GM12878 (cell line): ENCODE data around the gene LRP1. TPM values are rescaled to one million over a fixed set of nuclear protein-coding genes. Genes with fewer than 3 reads are reported as not detected.

Source experiments
- ATAC-seq: fragments of 200-7000 bp; cut with Tn5 transposase; 3 replicates; pipeline ENCODE4 v1.9.1; 2020; ENCODE audit warnings: mild to moderate bottlenecking, moderate library complexity
- BruUV-seq: library from RNA; stranded (reverse); fragments of 400-500 nt; replicated peaks from 2 replicates; lab custom pipeline; 2021; lab: Mats Ljungman, UMichigan
- CTCF ChIA-PET: fragments of 300-600 bp; sonication (Branson Sonifier 250); formaldehyde crosslinking; extraction: SDS; loops from one replicate; lab custom pipeline; 2021; ENCODE audit warnings: inconsistent platforms; lab: Yijun Ruan, JAX
- POLR2A ChIA-PET: fragments of 350-600 bp; formaldehyde crosslinking; extraction: SDS; loops from one replicate; lab custom pipeline; 2021; ENCODE audit warnings: inconsistent platforms; lab: Charles Lee
- RAD21 ChIA-PET: fragments of 300-600 bp; sonication (Branson Sonifier 250); formaldehyde crosslinking; loops from one replicate; lab custom pipeline; 2023; ENCODE audit warnings: antibody characterized with exemption; ENCODE audit not compliant: unreplicated experiment; lab: Charles Lee
- SMC1A ChIA-PET: fragments of 300-600 bp; sonication (Branson Sonifier 250); formaldehyde crosslinking; loops from one replicate; lab custom pipeline; 2023; ENCODE audit not compliant: unreplicated experiment, uncharacterized antibody; lab: Charles Lee
- DNase-seq: peaks from one replicate; pipeline ENCODE4 v3.0.0-alpha.2; 2011; ENCODE audit warnings: low read depth, low spot score
- FAIRE-seq: peaks from 3 replicates; lab custom pipeline; 2011; peaks lifted over from hg19 to GRCh38; lab: Jason Lieb, UNC
- H2AFZ ChIP-seq: 2 replicates; pipeline ENCODE4 v1.6.0; 2011; ENCODE audit warnings: low read depth, low read length, control low read depth; ENCODE audit not compliant: control insufficient read depth
- H3K27ac ChIP-seq: 2 replicates; pipeline ENCODE4 v1.5.1; 2011; ENCODE audit warnings: control low read depth; ENCODE audit not compliant: control insufficient read depth, insufficient read depth
- H3K27me3 ChIP-seq, 2 experiments: replicated peaks in 1 of 2; 2 replicates each; pipeline versions ENCODE4 v1.6.0 to v1.6.1; 2011; ENCODE audit warnings: low read length in 1 of 2; ENCODE audit not compliant: control insufficient read depth in 2 of 2, insufficient read depth in 2 of 2
- H3K36me3 ChIP-seq, 2 experiments: 2 replicates each; pipeline ENCODE4 v1.5.1; 2011; ENCODE audit warnings: low read length in 1 of 2; ENCODE audit not compliant: control insufficient read depth in 2 of 2, insufficient read depth in 2 of 2
- H3K4me1 ChIP-seq: 2 replicates; pipeline ENCODE4 v1.6.1; 2011; ENCODE audit warnings: mild to moderate bottlenecking, low read length, moderate library complexity, mixed read lengths; ENCODE audit not compliant: control insufficient read depth, insufficient read depth
- H3K4me2 ChIP-seq: 2 replicates; pipeline ENCODE4 v1.6.0; 2011; ENCODE audit warnings: control low read depth; ENCODE audit not compliant: control insufficient read depth, insufficient read depth
- H3K4me3 ChIP-seq: fragments of 200-600 bp; sonication (generic); 2 replicates; pipeline ENCODE4 v1.5.1; 2016
- H3K79me2 ChIP-seq: 2 replicates; pipeline ENCODE4 v1.6.0; 2011; ENCODE audit warnings: low read length; ENCODE audit not compliant: control insufficient read depth, insufficient read depth
- H3K9ac ChIP-seq: 2 replicates; pipeline ENCODE4 v1.8.0; 2011; ENCODE audit warnings: low read length, control low read depth, mixed read lengths; ENCODE audit not compliant: control insufficient read depth, insufficient read depth
- H3K9me3 ChIP-seq: replicated peaks from 3 replicates; pipeline ENCODE4 v1.5.1; 2011; ENCODE audit warnings: mild to moderate bottlenecking, low read length; ENCODE audit not compliant: control insufficient read depth, insufficient read depth
- H4K20me1 ChIP-seq: 2 replicates; pipeline ENCODE4 v1.6.0; 2011; ENCODE audit not compliant: control insufficient read depth, insufficient read depth
- BACH1 ChIP-seq: fragments of 450-650 bp; IDR thresholded peaks from 2 replicates; pipeline ENCODE4 v1.6.1; 2017; ENCODE audit warnings: mild to moderate bottlenecking, borderline replicate concordance
- BRCA1 ChIP-seq: IDR thresholded peaks from 2 replicates; pipeline ENCODE4 v1.6.1; 2011; ENCODE audit warnings: low read depth, low read length, improper control_type of control experiment
- CBFB ChIP-seq: IDR thresholded peaks from 2 replicates; pipeline ENCODE4 v1.6.1; 2016; ENCODE audit warnings: antibody characterized with exemption, low read depth
- EED ChIP-seq: sonication (generic); IDR thresholded peaks from 2 replicates; pipeline ENCODE4 v1.6.1; 2016; ENCODE audit warnings: antibody characterized with exemption, low read depth
- LARP7 ChIP-seq: fragments of 450-650 bp; IDR thresholded peaks from 2 replicates; pipeline ENCODE4 v1.6.1; 2017; ENCODE audit warnings: mild to moderate bottlenecking
- MYB ChIP-seq: fragments of 150-350 bp; IDR thresholded peaks from 2 replicates; pipeline ENCODE4 v1.6.1; 2014; ENCODE audit warnings: mild to moderate bottlenecking, low read depth, low read length, borderline replicate concordance
- POLR2AphosphoS2 ChIP-seq: IDR thresholded peaks from 2 replicates; pipeline ENCODE4 v1.6.1; 2011; ENCODE audit warnings: low read depth, mild to moderate bottlenecking, low read length, improper control_type of control experiment, moderate library complexity
- RB1 ChIP-seq: fragments of 450-650 bp; formaldehyde crosslinking; IDR thresholded peaks from 2 replicates; pipeline ENCODE4 v1.6.1; 2017; ENCODE audit warnings: mild to moderate bottlenecking, borderline replicate concordance
- SIN3A ChIP-seq: IDR thresholded peaks from 2 replicates; pipeline ENCODE4 v1.6.1; 2012; ENCODE audit warnings: low read depth, low read length, improper control_type of control experiment
- SMARCA5 ChIP-seq: fragments of 450-650 bp; IDR thresholded peaks from 2 replicates; pipeline ENCODE4 v1.6.1; 2017; ENCODE audit warnings: mild to moderate bottlenecking
- SREBF2 ChIP-seq: IDR thresholded peaks from 2 replicates; pipeline ENCODE4 v1.6.1; 2012; ENCODE audit warnings: mild to moderate bottlenecking, low read length
- TCF7 ChIP-seq: IDR thresholded peaks from 2 replicates; pipeline ENCODE4 v1.6.1; 2014; ENCODE audit warnings: antibody characterized with exemption, borderline replicate concordance
- WGBS: methylation state at CpG from one replicate; pipeline ENCODE4 v1.1.6; 2016; ENCODE audit warnings: low lambda C conversion rate; ENCODE audit not compliant: insufficient replicate concordance, insufficient coverage; ENCODE audit errors: missing lambda C conversion rate; 5-methylcytosine and 5-hydroxymethylcytosine counted together
- in situ Hi-C: fragments of 300-500 bp; cut with MboI; formaldehyde crosslinking; loops from 9 replicates; pipeline ENCODE4 v1.14.3; 2018; ENCODE audit warnings: mixed read lengths
- intact Hi-C: fragments of 100-400 bp; cut with micrococcal nuclease; formaldehyde crosslinking; loops from one replicate; pipeline ENCODE4 v1.14.2; 2022; ENCODE audit not compliant: unreplicated experiment
- polyA plus RNA-seq, 11 experiments: library from polyadenylated mRNA; depleted of rRNA in 4 of 11; unstranded in 6 of 11; stranded (reverse) in 5 of 11; fragments of >200 nt; fragmentation: Nextera tagmentation in 4 of 11; fragmentation: Illumina TruSeq in 1 of 11; extraction: Ambion mirVana in 4 of 11; extraction: Trizol in 1 of 11; gene quantifications; 1 replicate in 1 of 11; 2 replicates in 10 of 11; pipeline versions ENCODE4 v1.2.1 to v1.2.3, GENCODE V29; 2011 to 2016; ENCODE audit warnings: inconsistent platforms in 2 of 11, missing spikeins in 2 of 11, low read depth in 1 of 11
- total RNA-seq, 4 experiments: library from RNA; depleted of rRNA in 3 of 4; stranded (reverse); fragments of >200 nt in 3 of 4; fragmentation: Illumina TruSeq in 1 of 4; extraction: Trizol in 1 of 4; gene quantifications; 2 replicates each; pipeline versions ENCODE4 v1.2.1 to v1.2.3, GENCODE V29; 2013 to 2021
- TF ChIP-seq, protein P1 (sequence below): fragments of 450-650 bp; IDR thresholded peaks from 2 replicates; pipeline ENCODE4 v1.6.1; 2017; ENCODE audit warnings: mild to moderate bottlenecking, moderate library complexity
- TF ChIP-seq, protein P2 (sequence below): fragments of 450-650 bp; IDR thresholded peaks from 2 replicates; pipeline ENCODE4 v1.6.1; 2017; ENCODE audit warnings: antibody characterized with exemption, mild to moderate bottlenecking, moderate library complexity
- TF ChIP-seq, protein P3 (sequence below): IDR thresholded peaks from 2 replicates; pipeline ENCODE4 v1.6.1; 2011; ENCODE audit warnings: low read depth, mild to moderate bottlenecking, low read length, moderate library complexity, borderline replicate concordance; ENCODE audit errors: extremely low read depth
- TF ChIP-seq, protein P4 (sequence below): fragments of 150-350 bp; IDR thresholded peaks from 2 replicates; pipeline ENCODE4 v1.6.1; 2014; ENCODE audit warnings: mild to moderate bottlenecking, low read depth, low read length

The LRP1 gene
- total and polyA plus RNA-seq, 10 of the 15 experiments (the other 5 are each of a cell fraction or from before 2014, with no cell fraction given) = under 0.01 to 1.1 (median 0.20) TPM; not detected in 2

DNA sequence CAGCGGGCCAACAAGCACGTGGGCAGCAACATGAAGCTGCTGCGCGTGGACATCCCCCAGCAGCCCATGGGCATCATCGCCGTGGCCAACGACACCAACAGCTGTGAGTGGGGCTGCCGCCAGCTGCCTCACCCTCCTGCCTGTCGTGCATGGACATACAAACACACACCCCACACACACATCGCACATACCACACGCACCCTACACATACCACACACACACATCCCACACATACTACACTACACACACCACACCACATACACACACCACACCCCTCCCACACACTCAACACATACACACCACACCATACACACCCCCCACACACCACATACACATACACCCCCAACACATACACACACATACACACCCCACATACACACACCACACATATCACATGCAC is 63.1 kb downstream of the LRP1 start (continued):
- TF ChIP-seq, protein P1, sequence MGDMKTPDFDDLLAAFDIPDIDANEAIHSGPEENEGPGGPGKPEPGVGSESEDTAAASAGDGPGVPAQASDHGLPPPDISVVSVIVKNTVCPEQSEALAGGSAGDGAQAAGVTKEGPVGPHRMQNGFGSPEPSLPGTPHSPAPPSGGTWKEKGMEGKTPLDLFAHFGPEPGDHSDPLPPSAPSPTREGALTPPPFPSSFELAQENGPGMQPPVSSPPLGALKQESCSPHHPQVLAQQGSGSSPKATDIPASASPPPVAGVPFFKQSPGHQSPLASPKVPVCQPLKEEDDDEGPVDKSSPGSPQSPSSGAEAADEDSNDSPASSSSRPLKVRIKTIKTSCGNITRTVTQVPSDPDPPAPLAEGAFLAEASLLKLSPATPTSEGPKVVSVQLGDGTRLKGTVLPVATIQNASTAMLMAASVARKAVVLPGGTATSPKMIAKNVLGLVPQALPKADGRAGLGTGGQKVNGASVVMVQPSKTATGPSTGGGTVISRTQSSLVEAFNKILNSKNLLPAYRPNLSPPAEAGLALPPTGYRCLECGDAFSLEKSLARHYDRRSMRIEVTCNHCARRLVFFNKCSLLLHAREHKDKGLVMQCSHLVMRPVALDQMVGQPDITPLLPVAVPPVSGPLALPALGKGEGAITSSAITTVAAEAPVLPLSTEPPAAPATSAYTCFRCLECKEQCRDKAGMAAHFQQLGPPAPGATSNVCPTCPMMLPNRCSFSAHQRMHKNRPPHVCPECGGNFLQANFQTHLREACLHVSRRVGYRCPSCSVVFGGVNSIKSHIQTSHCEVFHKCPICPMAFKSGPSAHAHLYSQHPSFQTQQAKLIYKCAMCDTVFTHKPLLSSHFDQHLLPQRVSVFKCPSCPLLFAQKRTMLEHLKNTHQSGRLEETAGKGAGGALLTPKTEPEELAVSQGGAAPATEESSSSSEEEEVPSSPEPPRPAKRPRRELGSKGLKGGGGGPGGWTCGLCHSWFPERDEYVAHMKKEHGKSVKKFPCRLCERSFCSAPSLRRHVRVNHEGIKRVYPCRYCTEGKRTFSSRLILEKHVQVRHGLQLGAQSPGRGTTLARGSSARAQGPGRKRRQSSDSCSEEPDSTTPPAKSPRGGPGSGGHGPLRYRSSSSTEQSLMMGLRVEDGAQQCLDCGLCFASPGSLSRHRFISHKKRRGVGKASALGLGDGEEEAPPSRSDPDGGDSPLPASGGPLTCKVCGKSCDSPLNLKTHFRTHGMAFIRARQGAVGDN = no peak
- TF ChIP-seq, all 136 proteins: peak for 0

DNA sequence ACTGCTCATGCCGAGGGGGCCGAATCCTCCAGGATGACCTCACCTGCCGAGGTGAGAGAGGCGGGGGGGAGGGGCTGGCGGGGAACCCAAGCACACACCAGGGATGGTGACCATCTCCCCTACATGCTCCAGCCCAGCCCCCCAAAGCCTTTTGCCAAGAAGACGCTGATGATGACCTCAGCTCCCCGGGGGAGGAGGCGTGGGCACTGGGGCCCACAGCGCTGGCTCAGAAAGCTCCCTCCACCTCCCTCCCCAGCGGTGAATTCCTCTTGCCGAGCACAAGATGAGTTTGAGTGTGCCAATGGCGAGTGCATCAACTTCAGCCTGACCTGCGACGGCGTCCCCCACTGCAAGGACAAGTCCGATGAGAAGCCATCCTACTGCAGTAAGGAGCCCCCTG is 64.6 kb downstream of the LRP1 start:
- no TSS peak for BruUV-seq
- RAD21 ChIA-PET = no interaction called here
- no peak for TF ChIP-seq RB1
- TF ChIP-seq, protein P2, sequence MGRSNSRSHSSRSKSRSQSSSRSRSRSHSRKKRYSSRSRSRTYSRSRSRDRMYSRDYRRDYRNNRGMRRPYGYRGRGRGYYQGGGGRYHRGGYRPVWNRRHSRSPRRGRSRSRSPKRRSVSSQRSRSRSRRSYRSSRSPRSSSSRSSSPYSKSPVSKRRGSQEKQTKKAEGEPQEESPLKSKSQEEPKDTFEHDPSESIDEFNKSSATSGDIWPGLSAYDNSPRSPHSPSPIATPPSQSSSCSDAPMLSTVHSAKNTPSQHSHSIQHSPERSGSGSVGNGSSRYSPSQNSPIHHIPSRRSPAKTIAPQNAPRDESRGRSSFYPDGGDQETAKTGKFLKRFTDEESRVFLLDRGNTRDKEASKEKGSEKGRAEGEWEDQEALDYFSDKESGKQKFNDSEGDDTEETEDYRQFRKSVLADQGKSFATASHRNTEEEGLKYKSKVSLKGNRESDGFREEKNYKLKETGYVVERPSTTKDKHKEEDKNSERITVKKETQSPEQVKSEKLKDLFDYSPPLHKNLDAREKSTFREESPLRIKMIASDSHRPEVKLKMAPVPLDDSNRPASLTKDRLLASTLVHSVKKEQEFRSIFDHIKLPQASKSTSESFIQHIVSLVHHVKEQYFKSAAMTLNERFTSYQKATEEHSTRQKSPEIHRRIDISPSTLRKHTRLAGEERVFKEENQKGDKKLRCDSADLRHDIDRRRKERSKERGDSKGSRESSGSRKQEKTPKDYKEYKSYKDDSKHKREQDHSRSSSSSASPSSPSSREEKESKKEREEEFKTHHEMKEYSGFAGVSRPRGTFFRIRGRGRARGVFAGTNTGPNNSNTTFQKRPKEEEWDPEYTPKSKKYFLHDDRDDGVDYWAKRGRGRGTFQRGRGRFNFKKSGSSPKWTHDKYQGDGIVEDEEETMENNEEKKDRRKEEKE = no peak
- TF ChIP-seq SREBF2 = no peak
- no peak for TF ChIP-seq TCF7
- no peak for TF ChIP-seq BACH1
- TF ChIP-seq POLR2AphosphoS2 = no peak
- no peak for TF ChIP-seq SIN3A
- TF ChIP-seq, protein P3, sequence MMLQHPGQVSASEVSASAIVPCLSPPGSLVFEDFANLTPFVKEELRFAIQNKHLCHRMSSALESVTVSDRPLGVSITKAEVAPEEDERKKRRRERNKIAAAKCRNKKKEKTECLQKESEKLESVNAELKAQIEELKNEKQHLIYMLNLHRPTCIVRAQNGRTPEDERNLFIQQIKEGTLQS = no peak
- no peak for TF ChIP-seq LARP7
- no peak for TF ChIP-seq SMARCA5
- TF ChIP-seq, protein P4, sequence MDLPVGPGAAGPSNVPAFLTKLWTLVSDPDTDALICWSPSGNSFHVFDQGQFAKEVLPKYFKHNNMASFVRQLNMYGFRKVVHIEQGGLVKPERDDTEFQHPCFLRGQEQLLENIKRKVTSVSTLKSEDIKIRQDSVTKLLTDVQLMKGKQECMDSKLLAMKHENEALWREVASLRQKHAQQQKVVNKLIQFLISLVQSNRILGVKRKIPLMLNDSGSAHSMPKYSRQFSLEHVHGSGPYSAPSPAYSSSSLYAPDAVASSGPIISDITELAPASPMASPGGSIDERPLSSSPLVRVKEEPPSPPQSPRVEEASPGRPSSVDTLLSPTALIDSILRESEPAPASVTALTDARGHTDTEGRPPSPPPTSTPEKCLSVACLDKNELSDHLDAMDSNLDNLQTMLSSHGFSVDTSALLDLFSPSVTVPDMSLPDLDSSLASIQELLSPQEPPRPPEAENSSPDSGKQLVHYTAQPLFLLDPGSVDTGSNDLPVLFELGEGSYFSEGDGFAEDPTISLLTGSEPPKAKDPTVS = no peak
- no peak for TF ChIP-seq MYB
- TF ChIP-seq CBFB = no peak
- no peak for TF ChIP-seq EED
- TF ChIP-seq BRCA1 = no peak

More for the DNA sequence above, 64.6 kb downstream of the LRP1 start:
- intact Hi-C loops = no loop called here
- Histone ChIP-seq H2AFZ (no peak overlapping the region), H3K9me3 (no peaks in the 10 kb centered on the region), H3K36me3 (no peaks in the 10 kb centered on the region; a peak in 1 of 4 replicates), H3K4me3 (no peak overlapping the region), H3K4me1 (no peaks in the 10 kb centered on the region), H3K4me2 (no peak overlapping the region), H4K20me1 (no peaks in the 10 kb centered on the region), H3K27ac (no peak overlapping the region), H3K79me2 (no peaks in the 10 kb centered on the region), H3K9ac (no peak overlapping the region), H3K27me3 (no peaks in the 10 kb centered on the region)
- in situ Hi-C loops = no loop called here
- no peak for ATAC-seq
- CTCF ChIA-PET = no interaction called here
- SMC1A ChIA-PET = no interaction called here
- WGBS = 60% methylated on average over 15 of the region's 16 CpGs
- no peak for FAIRE-seq
- DNase-seq = no peak
- POLR2A ChIA-PET = no interaction called here
